Anterior cingulate cortex (tissue), 58 donors: ENCODE measurements around the gene RAP1A.

ENCODE experiments used
- DNase-seq, 58 donors: peaks; one replicate each; lab custom pipeline; 2025; lab: John Stamatoyannopoulos, UW

Gene RAP1A

GRCh38 chr1:111706921-111707320 lies 87.3 kb downstream of the RAP1A start:
- no peak for DNase-seq

GRCh38 chr1:111707906-111708305 lies 88.3 kb downstream of the RAP1A start:
- no peak for DNase-seq

GRCh38 chr1:111709986-111710385 lies 90.4 kb downstream of the RAP1A start:
- DNase-seq = no peak

GRCh38 chr1:111716333-111716732 lies 96.7 kb downstream of the RAP1A start:
- DNase-seq = no peak

- DNase-seq = no peak
These were observed 97.9 kb downstream of the RAP1A start for GRCh38 chr1:111717450-111717849.

GRCh38 chr1:111719135-111719534 lies 99.5 kb downstream of the RAP1A start:
- no peak for DNase-seq

GRCh38 chr1:111719674-111720132 lies 100.1 kb downstream of the RAP1A start:
- peak in 1 of 58 donors; percentile 23 for DNase-seq

GRCh38 chr1:111720274-111720976 lies 100.8 kb downstream of the RAP1A start:
- DNase-seq = no peak

- peak in 2 of 58 donors; percentile 40 to 59 for DNase-seq
These were observed 101.6 kb downstream of the RAP1A start for GRCh38 chr1:111720977-111721786.

GRCh38 chr1:111723091-111723806 lies 103.7 kb downstream of the RAP1A start:
- DNase-seq = no peak

- DNase-seq = no peak
These were observed 104.3 kb downstream of the RAP1A start for GRCh38 chr1:111723871-111724270.

- peak in 4 of 58 donors; percentile 14 to 33 (median 22) for DNase-seq
These were observed 105.6 kb downstream of the RAP1A start for GRCh38 chr1:111725192-111725591.

GRCh38 chr1:111727056-111727455 lies 107.5 kb downstream of the RAP1A start:
- no peak for DNase-seq

GRCh38 chr1:111729271-111729921 lies 109.8 kb downstream of the RAP1A start:
- DNase-seq = peak in 6 of 58 donors; percentile 26 to 53 (median 38)

- peak in 1 of 58 donors; percentile 23 for DNase-seq
These were observed 110.5 kb downstream of the RAP1A start for GRCh38 chr1:111729946-111730681.

- no peak for DNase-seq
These were observed 111.1 kb downstream of the RAP1A start for GRCh38 chr1:111730706-111731105.

- no peak for DNase-seq
These were observed 112.4 kb downstream of the RAP1A start for GRCh38 chr1:111731956-111732355.

- DNase-seq = no peak
These were observed 113.1 kb downstream of the RAP1A start for GRCh38 chr1:111732718-111733117.

GRCh38 chr1:111733183-111733991 lies 113.8 kb downstream of the RAP1A start:
- peak in 19 of 58 donors; percentile 14 to 53 (median 36) for DNase-seq
